NCI-H510A treated with DMSO at 0.1 percent for 48 hours (cell line): Measurements from ENCODE around the gene PPCDC.
A peak's percentile ranks its signal among the peaks of the same experiment; 100 is the strongest.

Experiments used
- DNase-seq: peaks from one replicate; lab custom pipeline; 2025; lab: John Stamatoyannopoulos, UW

PPCDC gene, protein sequence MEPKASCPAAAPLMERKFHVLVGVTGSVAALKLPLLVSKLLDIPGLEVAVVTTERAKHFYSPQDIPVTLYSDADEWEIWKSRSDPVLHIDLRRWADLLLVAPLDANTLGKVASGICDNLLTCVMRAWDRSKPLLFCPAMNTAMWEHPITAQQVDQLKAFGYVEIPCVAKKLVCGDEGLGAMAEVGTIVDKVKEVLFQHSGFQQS

DNA sequence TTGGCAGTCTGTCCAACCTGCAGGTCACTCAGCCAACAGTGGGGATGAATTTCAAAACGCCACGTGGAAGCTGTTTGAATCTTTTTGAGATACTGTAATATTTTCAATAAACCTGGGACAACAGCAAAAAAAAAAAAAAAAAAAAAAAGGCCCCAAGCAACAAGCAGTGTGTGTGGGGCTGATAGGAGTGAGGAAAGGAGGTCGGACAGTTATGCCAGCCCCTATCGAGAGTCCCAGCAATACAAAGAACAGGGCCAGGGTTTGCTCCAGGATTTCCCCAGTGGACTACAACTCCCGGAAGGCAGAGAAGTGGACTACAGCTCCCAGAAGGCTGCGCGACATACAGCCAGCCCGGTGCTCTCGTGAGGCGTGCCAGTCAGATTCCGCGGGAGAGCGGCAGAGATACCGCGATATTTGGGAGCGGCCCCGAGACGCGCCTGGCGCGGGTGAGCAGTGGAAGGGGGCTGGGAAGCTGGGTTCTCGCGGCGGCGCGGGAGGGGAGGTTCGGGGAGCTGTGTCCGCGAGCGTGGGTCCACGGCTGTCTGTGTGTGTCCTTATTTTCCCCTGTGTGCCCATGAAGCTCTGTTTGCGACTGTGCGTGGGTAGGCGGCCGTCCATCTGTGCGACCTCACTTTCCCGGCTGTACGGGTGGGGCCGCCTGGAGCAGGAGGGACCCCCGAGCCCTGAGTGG lies at the start of gene PPCDC:
Gene PPCDC, plus strand, starts transcription at position 410 of the 691 bp plus-strand sequence. CDS start 4,729 bp downstream, outside the sequence.
- DNase-seq: peak; percentile 75

DNA sequence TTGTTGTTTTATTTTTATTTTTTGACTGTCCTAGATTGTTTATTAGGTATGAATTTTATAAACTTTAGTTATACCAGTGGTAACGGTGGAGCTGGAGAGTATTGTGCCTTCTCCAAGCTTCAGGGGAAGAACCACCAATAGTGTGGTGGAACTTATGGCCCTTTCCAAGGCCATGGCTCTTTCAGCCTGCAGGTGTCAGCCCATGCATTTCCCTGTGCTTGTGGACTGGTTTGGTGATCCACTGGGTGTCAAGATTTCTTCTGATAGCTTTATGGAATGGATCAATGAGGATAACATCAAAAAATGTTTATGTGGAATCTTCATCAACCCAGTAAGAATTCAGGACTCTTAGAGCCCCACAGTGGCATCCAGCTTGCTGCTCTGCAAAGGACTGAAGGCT lies 47.2 kb upstream of the PPCDC start:
- DNase-seq: no peak

DNA sequence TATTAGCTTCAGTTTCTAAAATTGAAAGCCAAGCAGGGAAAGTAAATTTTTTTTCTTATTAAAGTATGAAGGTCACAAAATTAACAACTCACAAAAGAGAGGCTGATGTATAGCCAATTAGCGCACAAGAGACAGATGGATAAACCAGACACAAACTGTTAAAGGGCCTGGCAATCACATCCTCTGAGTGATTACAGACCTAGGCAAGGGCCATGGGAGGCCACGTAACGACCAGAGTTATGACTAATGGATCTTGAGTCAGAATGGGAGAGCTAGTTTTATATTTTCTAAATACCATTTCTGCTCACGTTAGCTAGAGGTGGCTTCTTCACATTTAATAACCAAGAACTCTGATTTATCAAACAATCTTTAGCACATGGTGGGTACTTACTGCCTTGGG lies 45.8 kb upstream of the PPCDC start:
- DNase-seq: no peak

- DNase-seq: no peak
Measured at GRCh38 chr15:74978077-74978476, 45.3 kb upstream of the PPCDC start.

DNA sequence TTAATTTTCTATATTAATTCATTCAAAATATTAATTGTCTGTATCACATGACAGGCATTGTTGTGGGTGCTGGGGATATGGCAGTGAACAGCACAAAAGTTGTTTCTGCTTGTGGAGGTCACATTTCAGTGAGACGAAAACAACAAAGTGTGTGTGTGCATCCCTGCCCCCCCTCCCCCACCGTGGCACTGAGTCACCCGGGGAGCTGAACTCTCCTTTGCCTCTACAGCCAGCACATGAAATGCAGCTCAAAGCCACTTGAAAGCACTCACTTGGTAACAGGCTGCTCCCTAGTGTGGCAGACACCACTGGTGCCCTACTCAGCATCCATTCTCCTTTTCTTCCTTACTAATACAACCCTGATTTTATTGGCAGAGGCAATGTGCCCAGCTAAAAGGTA lies 44.9 kb upstream of the PPCDC start:
- DNase-seq: no peak

DNA sequence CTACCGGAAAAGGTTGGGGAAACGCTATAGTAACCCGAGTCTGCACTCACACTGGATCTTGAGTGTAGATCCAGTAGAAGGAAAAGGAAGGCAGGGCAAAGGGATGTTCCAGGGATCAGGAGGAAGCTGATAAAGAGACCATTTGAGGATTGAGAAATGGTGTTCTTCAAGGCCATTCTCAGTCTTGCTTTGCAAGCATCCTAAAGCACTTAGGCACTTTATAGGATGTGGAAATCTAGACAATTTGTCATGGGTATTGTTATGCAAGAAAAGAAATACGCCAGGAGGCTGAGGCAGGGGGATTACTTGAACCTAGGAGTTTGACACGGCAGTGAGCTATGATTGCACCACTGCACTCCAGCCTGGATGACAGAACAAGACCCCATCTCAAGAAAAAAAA lies 41.2 kb upstream of the PPCDC start:
- DNase-seq: no peak

GRCh38 chr15:74983725-74984231 lies 39.6 kb upstream of the PPCDC start:
- no peak for DNase-seq

GRCh38 chr15:74988007-74988800 lies 35.2 kb upstream of the PPCDC start:
- no peak for DNase-seq

DNA sequence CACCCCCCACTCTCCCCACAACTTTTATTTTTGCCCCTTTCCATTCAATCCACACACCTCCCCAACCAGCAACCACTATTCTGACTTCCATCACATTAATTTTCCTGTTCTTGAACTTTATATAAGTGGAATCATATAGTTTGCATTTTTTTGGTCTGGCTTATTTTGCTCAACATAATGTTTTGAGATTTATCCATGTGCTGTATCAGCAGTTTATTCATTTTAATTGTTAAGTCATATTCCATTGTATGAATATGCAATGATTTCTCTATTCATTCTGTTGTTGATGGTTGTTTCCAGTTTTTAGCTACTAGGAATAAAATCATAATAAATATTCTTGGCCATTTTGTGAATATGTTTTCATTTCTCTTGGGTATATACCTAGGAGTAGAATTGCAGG lies 33.9 kb upstream of the PPCDC start:
- no peak for DNase-seq

DNA sequence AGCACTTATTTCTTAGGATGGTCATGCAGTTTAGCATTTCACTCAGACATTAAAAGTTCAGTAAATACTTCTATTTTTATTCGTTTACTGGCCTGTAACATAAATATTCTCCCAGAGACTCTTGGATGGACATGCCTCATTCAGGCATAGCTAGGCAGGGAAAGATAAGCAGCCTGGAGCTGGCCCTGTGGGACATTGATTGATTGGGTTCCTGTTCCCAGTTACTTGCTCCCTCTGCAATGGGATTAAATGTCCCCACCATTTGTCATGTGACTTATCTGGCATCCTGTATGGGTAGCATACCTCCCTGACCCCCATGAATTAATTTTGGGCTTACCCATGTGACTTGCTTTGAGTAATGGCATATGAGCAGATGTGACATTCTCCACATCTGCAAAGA lies 30.8 kb upstream of the PPCDC start:
- no peak for DNase-seq

- no peak for DNase-seq
Measured at GRCh38 chr15:74994236-74994635, 29.2 kb upstream of the PPCDC start.

DNA sequence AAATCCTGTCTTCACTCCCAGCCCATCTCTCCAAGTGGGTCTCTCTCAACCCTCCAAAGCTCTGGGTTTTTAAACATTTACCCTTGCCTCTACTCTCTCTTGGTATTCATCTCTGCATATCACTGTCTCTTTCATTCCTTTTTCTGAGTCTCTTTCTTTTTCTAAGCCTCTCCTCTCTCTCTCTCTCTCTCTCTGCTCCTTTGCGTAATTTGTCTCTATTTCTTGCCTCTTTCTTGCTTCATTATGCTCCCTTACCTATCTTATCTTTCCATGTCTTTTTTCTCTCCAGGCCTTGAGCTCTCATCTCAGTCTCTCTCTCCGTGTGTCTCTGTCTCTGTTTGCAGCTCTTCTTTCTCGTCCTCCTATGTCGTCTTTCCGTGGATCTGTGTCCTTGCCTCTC lies 28.7 kb upstream of the PPCDC start:
- no peak for DNase-seq

- peak; percentile 88 for DNase-seq
Measured at GRCh38 chr15:74995182-74995778, 28.1 kb upstream of the PPCDC start, which contains the start of gene SCAMP5. Gene SCAMP5 (plus strand): TSS chr15:74995563. CDS start chr15:75011840, 16,277 bp downstream.

DNA sequence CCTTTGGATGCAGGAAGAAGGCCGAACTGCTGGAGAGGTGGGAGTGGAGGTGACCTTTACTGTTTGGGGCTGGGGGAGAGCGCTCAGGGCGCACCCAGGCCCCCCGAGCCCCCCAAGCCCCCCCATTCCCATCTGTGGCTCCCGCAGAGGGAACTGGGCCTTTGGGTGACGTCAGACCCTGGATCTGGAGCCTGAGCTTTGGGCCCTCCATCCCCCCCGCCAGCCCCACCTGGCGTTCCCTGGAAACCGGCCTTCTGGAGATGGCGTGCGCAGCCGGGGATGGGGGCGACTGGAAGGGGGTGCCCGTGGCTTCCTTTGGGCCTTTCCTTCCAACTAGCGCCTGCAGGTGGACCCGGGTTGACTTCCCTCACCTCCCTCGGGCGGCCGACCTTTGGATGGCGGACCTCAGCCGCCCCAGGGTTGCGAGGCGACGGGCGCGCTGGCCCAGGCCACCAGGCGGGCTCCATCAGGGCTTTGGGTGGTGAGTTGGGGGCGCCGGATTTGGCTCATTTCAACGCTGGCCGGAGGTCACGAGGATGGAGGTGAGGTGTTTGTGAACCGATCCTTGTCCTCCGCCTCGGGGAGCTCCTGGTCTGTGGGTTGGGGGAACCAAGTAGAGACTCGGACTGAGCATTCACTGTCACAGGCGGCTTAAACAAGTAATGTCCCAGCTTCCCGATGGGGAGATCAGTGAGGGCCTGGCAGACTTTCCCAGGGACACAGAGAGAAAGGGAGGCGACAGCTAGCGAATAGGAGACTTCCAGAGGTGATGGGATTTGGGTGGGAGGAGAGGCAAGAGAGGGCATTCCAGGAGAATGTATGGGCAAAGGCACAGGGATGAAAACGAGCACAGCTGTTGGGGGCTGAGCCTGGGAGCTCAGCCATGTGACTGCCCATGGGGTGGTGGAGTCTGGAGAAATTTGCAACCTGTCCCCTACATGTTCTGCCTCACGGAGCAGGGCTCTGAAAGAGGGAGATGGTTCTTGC lies 27.3 kb upstream of the PPCDC start:
- DNase-seq: peak; percentile 29

DNA sequence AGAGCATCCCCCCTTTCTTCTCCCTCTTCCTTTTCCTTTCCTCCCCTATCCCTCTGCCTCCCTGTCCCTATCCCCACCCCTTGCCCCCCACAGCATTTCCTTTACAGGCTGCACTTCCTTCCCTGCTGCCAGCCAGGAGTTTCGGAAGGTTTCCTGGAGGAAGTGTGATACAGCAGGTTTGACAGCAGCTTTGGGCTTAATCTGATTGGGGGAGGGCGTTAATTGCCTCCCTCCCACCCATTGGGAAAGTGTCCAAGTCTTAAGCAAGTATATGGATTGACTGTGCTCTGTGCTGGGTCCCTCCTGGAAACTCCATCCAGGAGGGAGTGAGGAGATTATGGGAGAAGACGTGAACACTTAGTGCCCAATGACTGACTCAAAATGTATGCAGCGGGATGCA lies 26.2 kb upstream of the PPCDC start:
- no peak for DNase-seq

- no peak for DNase-seq
Measured at GRCh38 chr15:74997543-74997942, 25.8 kb upstream of the PPCDC start.

DNA sequence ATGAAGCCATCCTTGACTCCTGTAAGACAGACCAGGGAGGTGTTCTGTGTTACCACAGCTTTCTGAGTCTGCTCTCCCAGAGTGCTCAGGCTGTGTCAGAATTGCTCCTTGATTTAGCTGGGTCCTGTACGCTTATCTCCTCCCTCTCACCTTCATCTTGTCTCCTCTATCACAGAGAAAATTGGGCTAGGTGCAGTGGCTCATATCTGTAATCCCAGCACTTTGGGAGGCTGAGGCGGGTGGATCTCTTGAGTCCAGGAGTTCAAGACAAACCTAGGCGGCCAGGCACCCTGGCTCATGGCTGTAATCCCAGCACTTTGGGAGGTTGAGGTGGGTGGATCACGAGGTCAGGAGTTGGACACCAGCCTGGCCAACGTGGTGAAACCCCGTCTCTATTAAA lies 22.1 kb upstream of the PPCDC start:
- DNase-seq: no peak

GRCh38 chr15:75002398-75002797 lies 21.0 kb upstream of the PPCDC start:
- DNase-seq: no peak

- no peak for DNase-seq
Measured at GRCh38 chr15:75007216-75007615, 16.2 kb upstream of the PPCDC start.

DNA sequence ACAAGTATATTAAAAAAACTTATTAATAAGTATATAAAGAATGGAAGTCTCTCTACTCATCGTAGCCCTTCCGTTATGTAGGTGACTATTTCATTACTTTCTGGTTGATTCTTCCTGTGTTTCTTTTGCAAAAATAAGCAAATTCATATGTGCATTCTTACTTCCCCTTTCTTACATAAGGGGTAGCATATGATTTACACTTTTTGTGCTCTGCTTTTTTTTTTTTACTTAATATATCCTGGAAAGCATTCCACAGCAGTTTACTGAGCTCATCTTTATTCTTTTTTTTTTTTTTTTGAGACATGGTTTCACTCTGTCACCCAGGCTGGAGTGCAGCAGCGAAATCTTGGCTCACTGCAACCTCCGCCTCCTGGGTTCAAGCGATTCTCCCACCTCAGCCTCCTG lies 15.2 kb upstream of the PPCDC start:
- DNase-seq: no peak
